Stimulated activated CD4-positive, alpha-beta T cell treated with anti-CD3 and anti-CD28 coated beads, TNF-alpha, amount 100 ng/mL, for 1 hour (primary cell): ENCODE measurements around the gene MICB.
"Not testable (repeated sequence)": the region's sequence is repeated elsewhere in the genome, so short reads cannot be mapped to it uniquely, and the experiment has no call there.

ENCODE experiments used
- DNase-seq, 3 donors: peaks; one replicate each; pipeline ENCODE4 v3.0.0-alpha.2; 2020; ENCODE audit warnings: low read depth in 3 of 3, low spot score in 1 of 3

The MICB gene

GRCh38 chr6:31473780-31474761 is 23.9 kb upstream of the MICB start:
- no peak for DNase-seq

- no peak for DNase-seq
Measured at GRCh38 chr6:31474871-31475286, 23.1 kb upstream of the MICB start.

- no peak for DNase-seq
Measured at GRCh38 chr6:31476515-31477139, 21.3 kb upstream of the MICB start.

- no peak for DNase-seq
Measured at GRCh38 chr6:31477521-31477920, 20.4 kb upstream of the MICB start.

- DNase-seq: no peak
Measured at GRCh38 chr6:31478186-31478950, 19.6 kb upstream of the MICB start.

GRCh38 chr6:31479151-31479932 is 18.6 kb upstream of the MICB start:
- no peak for DNase-seq

- DNase-seq: no peak
Measured at GRCh38 chr6:31479933-31480535, 17.9 kb upstream of the MICB start.

- no peak for DNase-seq
Measured at GRCh38 chr6:31480574-31480973, 17.4 kb upstream of the MICB start.

GRCh38 chr6:31483392-31483791 is 14.6 kb upstream of the MICB start:
- DNase-seq: no peak

GRCh38 chr6:31485055-31485454 is 12.9 kb upstream of the MICB start:
- DNase-seq: no peak

- DNase-seq: not testable (repeated sequence)
Measured at GRCh38 chr6:31486065-31486837, 11.7 kb upstream of the MICB start.

- DNase-seq: not testable (repeated sequence)
Measured at GRCh38 chr6:31487674-31488073, 10.3 kb upstream of the MICB start.

- DNase-seq: no peak
Measured at GRCh38 chr6:31489086-31489485, 8.9 kb upstream of the MICB start.

GRCh38 chr6:31490115-31490873 is 7.7 kb upstream of the MICB start:
- DNase-seq: no peak

- DNase-seq: not testable (repeated sequence)
Measured at GRCh38 chr6:31493550-31493874, 4.4 kb upstream of the MICB start.

- DNase-seq: peak; percentile 44 to 72 (median 45)
Measured at GRCh38 chr6:31493875-31494694, 3.9 kb upstream of the MICB start.

- DNase-seq: no peak
Measured at GRCh38 chr6:31495580-31495979, 2.4 kb upstream of the MICB start.

GRCh38 chr6:31496826-31497225 is 1.1 kb upstream of the MICB start:
- DNase-seq: not testable (repeated sequence)
